ENCODE measurements around the gene TSFM.

DNA sequence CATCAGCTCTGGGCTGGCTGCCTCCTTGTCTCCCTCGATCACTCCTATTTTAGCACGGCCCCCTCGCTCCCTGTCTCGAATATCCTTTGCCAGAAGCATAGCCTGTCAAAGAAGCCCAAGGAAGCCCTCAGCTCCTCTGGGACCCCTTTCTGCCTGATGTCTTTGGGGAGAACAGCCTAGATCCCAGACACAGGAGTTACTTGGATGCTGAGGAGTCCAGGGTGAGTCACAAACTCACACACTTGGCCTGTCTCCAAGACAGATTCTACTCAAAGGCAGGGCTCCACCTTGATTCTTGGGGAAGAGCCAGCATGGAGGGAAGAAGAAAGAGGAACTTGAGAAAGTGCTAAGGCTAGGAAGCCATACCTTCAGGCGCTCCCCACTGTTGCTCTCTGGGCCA is 27.9 kb downstream of the TSFM start:
- no peak for TF ChIP-seq POLR2A (IDR thresholded peaks at IDR 0.05; ENCODE audit: low read depth, low read length)
- TF ChIP-seq, protein P1, sequence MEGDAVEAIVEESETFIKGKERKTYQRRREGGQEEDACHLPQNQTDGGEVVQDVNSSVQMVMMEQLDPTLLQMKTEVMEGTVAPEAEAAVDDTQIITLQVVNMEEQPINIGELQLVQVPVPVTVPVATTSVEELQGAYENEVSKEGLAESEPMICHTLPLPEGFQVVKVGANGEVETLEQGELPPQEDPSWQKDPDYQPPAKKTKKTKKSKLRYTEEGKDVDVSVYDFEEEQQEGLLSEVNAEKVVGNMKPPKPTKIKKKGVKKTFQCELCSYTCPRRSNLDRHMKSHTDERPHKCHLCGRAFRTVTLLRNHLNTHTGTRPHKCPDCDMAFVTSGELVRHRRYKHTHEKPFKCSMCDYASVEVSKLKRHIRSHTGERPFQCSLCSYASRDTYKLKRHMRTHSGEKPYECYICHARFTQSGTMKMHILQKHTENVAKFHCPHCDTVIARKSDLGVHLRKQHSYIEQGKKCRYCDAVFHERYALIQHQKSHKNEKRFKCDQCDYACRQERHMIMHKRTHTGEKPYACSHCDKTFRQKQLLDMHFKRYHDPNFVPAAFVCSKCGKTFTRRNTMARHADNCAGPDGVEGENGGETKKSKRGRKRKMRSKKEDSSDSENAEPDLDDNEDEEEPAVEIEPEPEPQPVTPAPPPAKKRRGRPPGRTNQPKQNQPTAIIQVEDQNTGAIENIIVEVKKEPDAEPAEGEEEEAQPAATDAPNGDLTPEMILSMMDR (conservative IDR thresholded peaks at IDR 0.05; ENCODE audit: low read depth, low read length), result no peak
- TF ChIP-seq RAD21 (IDR thresholded peaks at IDR 0.05; ENCODE audit: low read length), result no peak
- no peak for TF ChIP-seq MXI1 (IDR thresholded peaks at IDR 0.05; ENCODE audit: borderline replicate concordance, low read depth, low read length)
- no peak for TF ChIP-seq RFX5 (IDR thresholded peaks at IDR 0.05; ENCODE audit: low read depth, low read length)
- TF ChIP-seq FOS (IDR thresholded peaks at IDR 0.05; ENCODE audit: low read depth, low read length), result no peak
